ENCODE data around the gene FILIP1L. TPM values are rescaled to one million over a fixed set of nuclear protein-coding genes. Genes with fewer than 3 reads are reported as not detected.

FILIP1L gene
- total and polyA plus RNA-seq, 2 of the 8 experiments (the other 6 are each of a cell fraction or from before 2014, with no cell fraction given), result 0.06 to 0.09 TPM

DNA sequence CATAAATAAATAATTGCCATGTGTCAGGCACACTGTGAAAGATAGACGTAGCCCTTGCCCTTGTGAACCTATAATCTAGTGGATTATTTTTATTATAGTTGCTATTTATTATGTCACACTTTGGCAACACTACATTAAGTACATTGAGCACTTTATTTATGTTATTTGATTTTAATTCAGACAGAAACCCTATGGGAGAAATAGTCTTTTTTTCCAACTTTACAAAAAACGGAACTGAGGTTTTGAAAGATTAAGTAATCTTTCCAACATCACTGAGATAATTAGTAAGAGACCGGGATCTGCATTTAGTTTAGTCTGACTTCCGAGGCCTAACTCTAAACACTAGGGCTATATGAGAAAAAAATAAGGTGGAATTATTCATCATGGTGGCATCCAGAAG is 2.8 kb upstream of the FILIP1L start:
- FAIRE-seq, result no peak
- Histone ChIP-seq H2AFZ (ENCODE audit: low read length) (no peak overlapping the region), H4K5ac (ENCODE audit: insufficient read length, low read depth, low read length) (no peak overlapping the region), H3K79me2 (ENCODE audit: control insufficient read depth in 1 of 2, insufficient read depth in 2 of 2, low read length in 2 of 2) (no peaks in the 10 kb centered on the region), H3K18ac (ENCODE audit: extremely low read depth, low read length) (no peak overlapping the region), H2BK120ac (replicated peaks; ENCODE audit: low read depth, low read length) (no peak overlapping the region), H3K9ac (replicated peaks in 1 of 4; ENCODE audit: extremely low read depth in 1 of 4, low read depth in 3 of 4, low read length in 3 of 4) (no peak overlapping the region), H3K23ac (ENCODE audit: insufficient read length) (no peak overlapping the region), H2BK5ac (ENCODE audit: low read depth, low read length) (no peak overlapping the region), H3K4me3 (ENCODE audit: extremely low read depth in 1 of 4, insufficient read depth in 2 of 4, low read depth in 3 of 4, low read length in 4 of 4) (no peak overlapping the region), H3K79me1 (ENCODE audit: low read depth, low read length) (no peaks in the 10 kb centered on the region), H4K20me1 (replicated peaks in 1 of 2; ENCODE audit: control insufficient read depth in 1 of 2, insufficient read depth in 2 of 2, low read length in 2 of 2) (no peaks in the 10 kb centered on the region), H3K4me1 (replicated peaks in 1 of 4; ENCODE audit: control insufficient read depth in 3 of 4, insufficient read depth in 4 of 4, low read length in 3 of 4) (no peaks in the 10 kb centered on the region), H3K14ac (ENCODE audit: insufficient read length) (no peak overlapping the region), H3K56ac (replicated peaks; ENCODE audit: insufficient read length, low read depth, low read length) (no peak overlapping the region), H3K4ac (replicated peaks; ENCODE audit: insufficient read length, low read depth, low read length) (no peak overlapping the region), H3K9me3 (ENCODE audit: insufficient read depth in 2 of 2, low read depth in 1 of 2, low read length in 1 of 2) (no peaks in the 10 kb centered on the region), H3K4me2 (ENCODE audit: insufficient read depth in 1 of 2, low read depth in 2 of 2, low read length in 2 of 2) (no peak overlapping the region), H3K27ac (ENCODE audit: low read depth, low read length) (no peak overlapping the region), H2AK5ac (ENCODE audit: low read depth, low read length) (no peak overlapping the region), H3K23me2 (ENCODE audit: low read depth, low read length) (no peaks in the 10 kb centered on the region), H3K27me3 (replicated peaks in 1 of 4; ENCODE audit: control insufficient read depth in 3 of 4, extremely low read depth in 1 of 4, insufficient read depth in 3 of 4, low read length in 3 of 4) (no peaks in the 10 kb centered on the region), H4K8ac (ENCODE audit: extremely low read depth, insufficient read depth, low read length) (no peak overlapping the region), H4K91ac (replicated peaks; ENCODE audit: insufficient read length, low read length) (no peak overlapping the region), H2BK20ac (ENCODE audit: low read length) (no peak overlapping the region), H2BK15ac (ENCODE audit: low read length) (no peak overlapping the region), H2BK12ac (ENCODE audit: low read depth, low read length) (no peak overlapping the region), H3K36me3 (ENCODE audit: control insufficient read depth in 2 of 4, insufficient read depth in 4 of 4, low read length in 3 of 4) (no peaks in the 10 kb centered on the region)
- POLR2A ChIA-PET (ENCODE audit: partially characterized antibody), result interaction anchor here (1.1 kb wide), 1 partner anchor 10 kb away, joined by 3 read pairs; no protein-coding TSS in a partner anchor
- no peak for DNase-seq (ENCODE audit: low read depth in 1 of 2, low spot score in 2 of 2)
- CTCF ChIA-PET (ENCODE audit: partially characterized antibody), result no interaction called here
- 87% methylated on average over 4 of the region's 4 CpGs; no CpG with 5 or more reads in 1 of the 2 experiments for WGBS, 2 experiments (ENCODE audit: extremely low coverage in 1 of 2, insufficient coverage in 1 of 2, insufficient read length in 1 of 2, insufficient replicate concordance in 2 of 2, low coverage in 1 of 2, low lambda C conversion rate in 2 of 2, missing lambda C conversion rate in 1 of 2)
- no peak for TF ChIP-seq CBX8 (IDR thresholded peaks at IDR 0.05; ENCODE audit: borderline replicate concordance, low read depth, low read length)
- TF ChIP-seq CTCF (IDR thresholded peaks at IDR 0.05; ENCODE audit: control extremely low read depth in 1 of 3, insufficient read depth in 1 of 3, low read depth in 1 of 3, low read length in 3 of 3), result no peak
- TF ChIP-seq ATF3 (IDR thresholded peaks at IDR 0.05; ENCODE audit: insufficient read depth, low read depth, low read length), result no peak

Data from H1 (cell line).